GM12872 (cell line): ENCODE results near the gene SAP25.

Source experiments
- TF ChIP-seq, protein P1 (sequence below): IDR thresholded peaks from 3 replicates; pipeline ENCODE4 v1.5.1; 2011; ENCODE audit warnings: low read depth, mild to moderate bottlenecking, low read length, moderate library complexity; ENCODE audit not compliant: insufficient read depth

SAP25 gene

DNA sequence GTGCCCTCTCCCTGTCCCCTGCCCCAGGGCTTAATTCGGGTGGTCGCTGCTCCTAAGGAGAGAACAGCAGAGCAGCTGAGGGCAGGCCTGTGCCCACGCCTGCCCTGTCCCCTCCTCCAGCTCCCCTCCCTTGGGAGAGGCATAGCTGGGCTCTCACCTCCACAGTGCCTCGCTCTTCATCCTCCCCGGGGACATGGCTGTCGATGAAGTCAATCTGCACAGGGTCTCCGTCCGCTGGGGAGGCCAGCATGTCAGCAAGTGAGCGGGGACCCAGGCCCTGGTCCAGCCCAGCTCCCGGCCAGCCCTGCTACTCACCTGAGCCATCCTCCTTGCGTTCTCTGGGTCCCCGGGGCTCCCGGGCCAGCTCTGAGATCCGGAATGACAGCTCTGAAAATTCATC lies 3.8 kb upstream of the SAP25 start:
- TF ChIP-seq, protein P1, sequence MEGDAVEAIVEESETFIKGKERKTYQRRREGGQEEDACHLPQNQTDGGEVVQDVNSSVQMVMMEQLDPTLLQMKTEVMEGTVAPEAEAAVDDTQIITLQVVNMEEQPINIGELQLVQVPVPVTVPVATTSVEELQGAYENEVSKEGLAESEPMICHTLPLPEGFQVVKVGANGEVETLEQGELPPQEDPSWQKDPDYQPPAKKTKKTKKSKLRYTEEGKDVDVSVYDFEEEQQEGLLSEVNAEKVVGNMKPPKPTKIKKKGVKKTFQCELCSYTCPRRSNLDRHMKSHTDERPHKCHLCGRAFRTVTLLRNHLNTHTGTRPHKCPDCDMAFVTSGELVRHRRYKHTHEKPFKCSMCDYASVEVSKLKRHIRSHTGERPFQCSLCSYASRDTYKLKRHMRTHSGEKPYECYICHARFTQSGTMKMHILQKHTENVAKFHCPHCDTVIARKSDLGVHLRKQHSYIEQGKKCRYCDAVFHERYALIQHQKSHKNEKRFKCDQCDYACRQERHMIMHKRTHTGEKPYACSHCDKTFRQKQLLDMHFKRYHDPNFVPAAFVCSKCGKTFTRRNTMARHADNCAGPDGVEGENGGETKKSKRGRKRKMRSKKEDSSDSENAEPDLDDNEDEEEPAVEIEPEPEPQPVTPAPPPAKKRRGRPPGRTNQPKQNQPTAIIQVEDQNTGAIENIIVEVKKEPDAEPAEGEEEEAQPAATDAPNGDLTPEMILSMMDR = no peak

- TF ChIP-seq, protein P1 = no peak
Observed at GRCh38 chr7:100577103-100577502, 3.4 kb upstream of the SAP25 start.

DNA sequence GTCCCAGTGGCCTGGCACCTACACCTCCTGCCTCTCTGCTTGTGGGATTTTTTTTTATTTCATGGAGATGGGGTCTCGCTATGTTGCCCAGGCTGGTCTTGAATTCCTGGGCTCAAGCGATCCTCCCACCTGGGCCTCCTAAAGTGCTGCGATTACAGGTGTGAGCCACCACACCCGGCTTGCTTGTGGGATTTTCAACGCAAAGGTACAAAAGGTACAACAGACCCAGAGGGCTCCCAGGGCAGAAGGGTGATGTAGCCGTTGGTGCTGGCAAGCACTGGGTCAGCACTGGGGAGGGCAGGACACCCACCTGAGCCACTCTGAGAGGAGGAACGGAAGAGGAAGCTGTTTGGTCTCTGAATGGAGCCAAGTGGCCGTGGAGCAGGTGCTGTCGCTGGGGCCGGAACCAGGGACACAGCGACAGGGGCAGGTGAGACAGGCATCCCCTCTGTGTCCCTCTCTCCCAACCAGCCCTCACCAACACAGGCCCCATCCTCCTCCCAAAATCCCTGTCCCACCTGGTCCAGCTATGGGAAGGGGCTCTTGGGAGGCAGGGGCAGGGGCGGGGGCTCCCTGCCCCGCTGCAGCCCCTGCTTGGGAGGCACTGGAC lies 2.8 kb upstream of the SAP25 start:
- TF ChIP-seq, protein P1 = no peak

GRCh38 chr7:100575746-100576383 lies 2.2 kb upstream of the SAP25 start:
- TF ChIP-seq, protein P1 = no peak

GRCh38 chr7:100575206-100575631 lies 1.5 kb upstream of the SAP25 start:
- TF ChIP-seq, protein P1 = no peak

DNA sequence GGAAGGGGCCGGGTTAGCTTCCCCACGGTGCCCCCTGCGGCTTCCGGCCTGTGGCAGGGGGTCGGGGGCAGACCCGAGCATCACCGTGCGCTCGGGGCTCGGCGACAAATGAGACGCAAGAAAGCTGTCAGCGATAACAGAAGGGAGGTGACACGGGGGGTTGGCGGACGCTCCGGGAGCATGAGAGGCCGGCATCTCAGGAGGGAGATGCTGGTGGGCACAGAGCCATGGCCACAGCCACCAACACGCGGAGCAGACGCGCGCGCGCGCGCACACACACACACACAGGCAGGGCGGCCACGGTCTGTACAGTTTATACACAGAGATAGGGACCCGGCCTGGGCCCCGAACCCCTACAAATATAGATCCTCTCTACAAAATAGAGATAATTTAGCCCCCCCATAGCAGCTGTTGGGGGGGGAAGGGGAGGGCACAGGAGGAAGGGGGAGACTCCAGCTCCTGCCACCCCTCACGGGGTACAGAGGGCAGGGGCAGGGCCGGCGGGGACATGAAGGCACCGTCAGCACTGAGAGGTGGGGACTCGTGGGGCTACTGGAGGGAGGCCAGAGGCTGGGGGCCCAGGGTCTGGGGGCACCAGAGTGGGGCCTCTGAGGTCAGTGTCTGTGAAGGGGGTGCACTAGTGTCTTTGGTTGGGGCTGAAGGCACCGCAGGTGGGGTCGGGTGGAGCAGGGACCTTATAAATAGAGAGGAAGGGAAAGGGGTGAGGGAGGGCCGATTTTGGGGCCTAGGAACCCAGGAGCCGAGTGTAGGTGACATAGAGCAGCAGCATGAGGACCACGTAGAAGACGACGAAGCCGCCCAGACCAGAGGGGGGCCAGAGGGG lies 884 bp upstream of the SAP25 start:
- TF ChIP-seq, protein P1 = no peak

DNA sequence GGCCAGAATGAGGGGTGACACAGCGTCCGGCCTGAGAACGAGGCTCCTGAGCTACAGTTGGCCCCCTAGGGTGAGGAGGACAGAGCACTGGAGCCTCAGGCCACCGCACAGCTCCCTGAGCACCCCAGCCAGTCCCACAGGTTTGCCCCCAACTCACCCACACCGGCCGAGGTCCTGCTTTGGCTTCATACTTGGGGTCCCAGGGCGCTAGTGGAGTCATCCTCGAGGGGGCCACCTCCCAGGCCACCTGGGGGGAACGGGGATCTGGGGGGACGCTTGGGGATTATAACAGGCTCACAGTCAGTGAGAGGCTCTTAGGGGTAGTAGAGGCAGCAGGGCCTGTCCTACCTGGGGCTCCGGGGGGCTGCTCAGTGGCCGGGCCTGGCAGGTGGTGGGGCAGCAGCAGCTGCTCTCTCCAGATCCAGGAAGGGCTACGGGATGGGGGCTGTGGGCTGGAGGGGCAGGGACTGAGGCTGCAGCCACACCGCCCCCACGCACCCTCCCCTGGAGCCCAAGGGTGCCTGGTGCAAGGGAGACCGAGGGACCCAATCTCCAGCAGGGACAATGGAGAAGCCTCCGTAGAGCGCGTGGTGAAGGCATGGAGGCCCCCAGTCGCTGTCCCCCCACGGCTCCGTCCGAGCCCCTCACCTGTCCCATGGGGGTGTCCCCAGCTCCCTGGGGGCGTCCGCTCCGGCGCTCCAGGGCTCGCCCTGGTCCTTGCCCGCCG lies 588 bp downstream of the SAP25 start:
- TF ChIP-seq, protein P1 = no peak
